Right lobe of liver (tissue), 6 donors: ENCODE measurements around the gene LCTL. TPM values are rescaled to one million over a fixed set of nuclear protein-coding genes. Genes with fewer than 3 reads are reported as not detected.

Experiments used
- ATAC-seq, 4 donors: fragments of 200-7000 bp; cut with Tn5 transposase; one replicate each; pipeline ENCODE4 v1.9.1; 2020; ENCODE audit warnings: mild to moderate bottlenecking in 4 of 4, moderate library complexity in 4 of 4
- DNase-seq, 3 donors: peaks; one replicate each; pipeline ENCODE4 v3.0.0-alpha.2; 2020
- H3K27ac ChIP-seq, 3 donors: fragments of 200-600 bp; one replicate each; pipeline ENCODE4 v1.8.0; 2022
- H3K27me3 ChIP-seq, 2 donors: fragments of 200-600 bp; one replicate each; pipeline ENCODE4 v1.8.0; 2022
- H3K36me3 ChIP-seq, 4 donors: fragments of 200-600 bp; sonication (generic) in 1 of 4; one replicate each; pipeline versions ENCODE4 v1.5.1 to v1.8.0; 2017 to 2022; ENCODE audit warnings: control low read depth in 1 of 4
- H3K4me1 ChIP-seq, 4 donors: fragments of 200-600 bp; sonication (generic) in 1 of 4; one replicate each; pipeline versions ENCODE4 v1.5.1 to v1.8.0; 2017 to 2022; ENCODE audit warnings: control low read depth in 1 of 4
- H3K4me3 ChIP-seq, 3 donors: fragments of 200-600 bp; one replicate each; pipeline ENCODE4 v1.8.0; 2022
- H3K9me3 ChIP-seq, 4 donors: fragments of 200-600 bp; sonication (generic) in 1 of 4; one replicate each; pipeline versions ENCODE4 v1.5.1 to v1.8.0; 2017 to 2022; ENCODE audit warnings: control low read depth in 1 of 4
- CTCF ChIP-seq, 4 donors: fragments of 200-600 bp in 3 of 4; fragments of 450-650 bp in 1 of 4; IDR thresholded peaks; one replicate each; pipeline versions ENCODE4 v1.5.1 to v1.8.0; 2016 to 2022; ENCODE audit warnings: antibody characterized with exemption in 4 of 4, mild to moderate bottlenecking in 2 of 4
- POLR2A ChIP-seq: fragments of 450-650 bp; IDR thresholded peaks from one replicate; pipeline ENCODE4 v1.6.1; 2017; ENCODE audit warnings: antibody characterized with exemption, mild to moderate bottlenecking
- WGBS: methylation state at CpG from one replicate; pipeline ENCODE4 v1.1.6; 2018; ENCODE audit warnings: low coverage, low lambda C conversion rate; ENCODE audit not compliant: insufficient coverage; ENCODE audit errors: missing lambda C conversion rate; 5-methylcytosine and 5-hydroxymethylcytosine counted together
- intact Hi-C, 2 donors: fragments of 100-400 bp; cut with DNase I; formaldehyde crosslinking; loops; one replicate each; pipeline versions ENCODE4 v1.11.2 to v1.14.1; 2022
- total RNA-seq, 6 experiments: library from RNA; depleted of rRNA in 2 of 6; stranded (reverse); fragments of >200 nt in 2 of 6; fragmentation: NEBNext Ultra II Directional in 3 of 6; extraction: Animal tissue kit (Norgen Biotek cat#: 25700) in 3 of 6; gene quantifications; one replicate each; pipeline versions ENCODE4 v1.1.0 to v1.2.4, GENCODE V29; 2016 to 2023
- donor health status: DM: no; HTN: yes; CAD: no.
- donor health status: DM: no; HTN: no; CAD: no.
- donor health status: DM: no; HTN: no; CAD: no.
- donor health status: DM: no; HTN: yes; CAD: no.
- donor health status: DM: no; HTN: yes; CAD: no.

LCTL gene
- total RNA-seq, 6 experiments from 2014 or later: not detected

- DNase-seq (no peak), ATAC-seq (no peak)
- H3K4me3 ChIP-seq: no peak overlapping the region
- no peaks in the 10 kb centered on the region for H3K36me3 ChIP-seq
- H3K27ac ChIP-seq: no peak overlapping the region
- no peaks in the 10 kb centered on the region for H3K27me3 ChIP-seq
- no peaks in the 10 kb centered on the region for H3K9me3 ChIP-seq
- no peaks in the 10 kb centered on the region for H3K4me1 ChIP-seq
- TF ChIP-seq POLR2A (no peak), CTCF (IDR thresholded peaks at IDR 0.05) (no peak)
- intact Hi-C loops: no loop called here
Observed at GRCh38 chr15:66555685-66556084, 10.1 kb downstream of the LCTL start.

GRCh38 chr15:66545255-66545654 lies 20.5 kb downstream of the LCTL start:
- Histone ChIP-seq H3K36me3 (no peaks in the 10 kb centered on the region), H3K9me3 (no peaks in the 10 kb centered on the region), H3K4me3 (no peak overlapping the region), H3K4me1 (no peaks in the 10 kb centered on the region), H3K27me3 (no peaks in the 10 kb centered on the region), H3K27ac (no peak overlapping the region)
- TF ChIP-seq POLR2A (no peak), CTCF (IDR thresholded peaks at IDR 0.05) (no peak)
- no peak for DNase-seq
- intact Hi-C loops: no loop called here
- 100% methylated on average over 1 of the region's 1 CpG for WGBS
- no peak for ATAC-seq

GRCh38 chr15:66542896-66543295 lies 22.9 kb downstream of the LCTL start:
- intact Hi-C loops: no loop called here
- Histone ChIP-seq H3K4me3 (no peak overlapping the region), H3K27ac (no peak overlapping the region), H3K27me3 (no peaks in the 10 kb centered on the region), H3K4me1 (no peaks in the 10 kb centered on the region), H3K9me3 (no peaks in the 10 kb centered on the region), H3K36me3 (no peaks in the 10 kb centered on the region)
- no peak for TF ChIP-seq POLR2A
- no peak for TF ChIP-seq CTCF (IDR thresholded peaks at IDR 0.05)
- 94% methylated on average over 4 of the region's 4 CpGs for WGBS
- ATAC-seq (no peak), DNase-seq (no peak)

- 96% methylated on average over 8 of the region's 9 CpGs for WGBS
Observed at GRCh38 chr15:66535056-66535455, 30.7 kb downstream of the LCTL start.

More at GRCh38 chr15:66535056-66535455, 30.7 kb downstream of the LCTL start:
- intact Hi-C loops: no loop called here
- no peaks in the 10 kb centered on the region for H3K36me3 ChIP-seq
- ATAC-seq: no peak
- no peak overlapping the region for H3K27ac ChIP-seq
- no peaks in the 10 kb centered on the region for H3K9me3 ChIP-seq
- no peak for TF ChIP-seq CTCF (IDR thresholded peaks at IDR 0.05)
- TF ChIP-seq POLR2A: no peak
- no peaks in the 10 kb centered on the region for H3K27me3 ChIP-seq
- H3K4me1 ChIP-seq: no peaks in the 10 kb centered on the region
- DNase-seq: no peak
- H3K4me3 ChIP-seq: no peak overlapping the region
